ENCODE measurements around the gene MED27.

MED27 gene

GRCh38 chr9:131892162-131892707 lies 187.4 kb downstream of the MED27 start:
- no peak for TF ChIP-seq CTCF (IDR thresholded peaks at IDR 0.05; ENCODE audit: borderline replicate concordance, control extremely low read depth, extremely low read depth, insufficient read depth, missing control alignments)
- in situ Hi-C loops (cut with MboI; ENCODE audit: low sequenced_read_pairs, unreplicated experiment) = no loop called here
- DNase-seq (ENCODE audit: low spot score) = no peak

GRCh38 chr9:131891598-131891997 lies 188.1 kb downstream of the MED27 start:
- no peak for DNase-seq (ENCODE audit: low spot score)
- no peak for TF ChIP-seq CTCF (IDR thresholded peaks at IDR 0.05; ENCODE audit: borderline replicate concordance, control extremely low read depth, extremely low read depth, insufficient read depth, missing control alignments)
- in situ Hi-C loops (cut with MboI; ENCODE audit: low sequenced_read_pairs, unreplicated experiment) = no loop called here

- TF ChIP-seq CTCF (IDR thresholded peaks at IDR 0.05; ENCODE audit: borderline replicate concordance, control extremely low read depth, extremely low read depth, insufficient read depth, missing control alignments) = no peak
- no peak for DNase-seq (ENCODE audit: low spot score)
- in situ Hi-C loops (cut with MboI; ENCODE audit: low sequenced_read_pairs, unreplicated experiment) = no loop called here
Measured at GRCh38 chr9:131889437-131890251, 190.0 kb downstream of the MED27 start.

GRCh38 chr9:131888923-131889322 lies 190.7 kb downstream of the MED27 start:
- no peak for TF ChIP-seq CTCF (IDR thresholded peaks at IDR 0.05; ENCODE audit: borderline replicate concordance, control extremely low read depth, extremely low read depth, insufficient read depth, missing control alignments)
- no peak for DNase-seq (ENCODE audit: low spot score)
- in situ Hi-C loops (cut with MboI; ENCODE audit: low sequenced_read_pairs, unreplicated experiment) = no loop called here

- DNase-seq (ENCODE audit: low spot score) = no peak
- TF ChIP-seq CTCF (IDR thresholded peaks at IDR 0.05; ENCODE audit: borderline replicate concordance, control extremely low read depth, extremely low read depth, insufficient read depth, missing control alignments) = no peak
- in situ Hi-C loops (cut with MboI; ENCODE audit: low sequenced_read_pairs, unreplicated experiment) = no loop called here
Measured at GRCh38 chr9:131887680-131888079, 192.0 kb downstream of the MED27 start.

GRCh38 chr9:131886826-131887225 lies 192.8 kb downstream of the MED27 start:
- in situ Hi-C loops (cut with MboI; ENCODE audit: low sequenced_read_pairs, unreplicated experiment) = no loop called here
- DNase-seq (ENCODE audit: low spot score) = no peak
- no peak for TF ChIP-seq CTCF (IDR thresholded peaks at IDR 0.05; ENCODE audit: borderline replicate concordance, control extremely low read depth, extremely low read depth, insufficient read depth, missing control alignments)
